DMS 273 (cell line): ENCODE data around the gene PLP1.
"Not testable (repeated sequence)": the region's sequence is repeated elsewhere in the genome, so short reads cannot be mapped to it uniquely, and the experiment has no call there.

Experiments
- DNase-seq: peaks from one replicate; lab custom pipeline; 2025; ENCODE audit not compliant: unreplicated experiment; lab: John Stamatoyannopoulos, UW

PLP1 gene, protein sequence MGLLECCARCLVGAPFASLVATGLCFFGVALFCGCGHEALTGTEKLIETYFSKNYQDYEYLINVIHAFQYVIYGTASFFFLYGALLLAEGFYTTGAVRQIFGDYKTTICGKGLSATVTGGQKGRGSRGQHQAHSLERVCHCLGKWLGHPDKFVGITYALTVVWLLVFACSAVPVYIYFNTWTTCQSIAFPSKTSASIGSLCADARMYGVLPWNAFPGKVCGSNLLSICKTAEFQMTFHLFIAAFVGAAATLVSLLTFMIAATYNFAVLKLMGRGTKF

GRCh38 chrX:103776546-103776945 lies at the start of gene PLP1:
PLP1 (plus strand) TSS chrX:103776840; CDS start chrX:103776996, 156 bp downstream.
- no peak for DNase-seq

DNA sequence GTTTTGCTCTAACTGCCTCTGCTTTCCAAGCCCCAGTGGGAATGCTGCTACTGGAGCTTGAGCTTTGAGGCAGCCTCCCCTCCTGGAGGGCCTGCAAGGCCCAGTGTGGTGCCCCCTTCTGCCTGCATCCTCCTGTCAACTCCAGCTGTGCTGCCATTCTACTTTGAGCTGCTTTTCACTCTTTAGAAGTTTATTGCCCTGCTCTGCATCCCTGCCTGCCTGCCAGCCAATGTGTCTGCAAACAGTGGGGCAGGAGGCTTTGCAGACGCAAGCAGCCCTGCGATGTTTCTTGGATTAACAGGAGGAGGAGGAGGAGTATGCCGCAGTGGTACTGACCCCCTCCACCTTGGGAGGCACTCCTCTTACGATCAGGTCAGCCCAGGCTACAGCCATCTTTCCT lies 49.5 kb upstream of the PLP1 start:
- DNase-seq, result no peak

DNA sequence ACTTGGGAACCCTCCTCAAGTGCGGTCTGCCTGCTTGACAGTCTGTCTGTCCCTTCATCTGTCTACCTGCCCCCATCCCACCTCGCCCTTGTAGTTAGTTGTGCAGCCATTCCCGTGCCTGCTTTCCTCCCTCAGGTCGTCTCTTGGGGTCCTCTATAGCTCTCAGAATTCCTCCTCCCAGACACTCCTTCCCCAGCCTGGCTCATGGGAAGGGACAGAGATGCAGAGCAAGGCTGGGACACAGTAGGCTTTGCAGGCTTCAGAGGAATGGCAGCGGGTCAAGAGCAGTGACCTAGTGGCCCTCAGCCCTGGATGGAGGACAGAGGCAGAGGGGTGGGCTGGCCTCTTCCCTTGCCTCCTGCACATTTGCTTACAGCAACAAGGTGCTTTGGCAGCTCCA lies 47.6 kb upstream of the PLP1 start:
- no peak for DNase-seq

- DNase-seq, result no peak
Observed at GRCh38 chrX:103730147-103730795, 46.4 kb upstream of the PLP1 start.

DNA sequence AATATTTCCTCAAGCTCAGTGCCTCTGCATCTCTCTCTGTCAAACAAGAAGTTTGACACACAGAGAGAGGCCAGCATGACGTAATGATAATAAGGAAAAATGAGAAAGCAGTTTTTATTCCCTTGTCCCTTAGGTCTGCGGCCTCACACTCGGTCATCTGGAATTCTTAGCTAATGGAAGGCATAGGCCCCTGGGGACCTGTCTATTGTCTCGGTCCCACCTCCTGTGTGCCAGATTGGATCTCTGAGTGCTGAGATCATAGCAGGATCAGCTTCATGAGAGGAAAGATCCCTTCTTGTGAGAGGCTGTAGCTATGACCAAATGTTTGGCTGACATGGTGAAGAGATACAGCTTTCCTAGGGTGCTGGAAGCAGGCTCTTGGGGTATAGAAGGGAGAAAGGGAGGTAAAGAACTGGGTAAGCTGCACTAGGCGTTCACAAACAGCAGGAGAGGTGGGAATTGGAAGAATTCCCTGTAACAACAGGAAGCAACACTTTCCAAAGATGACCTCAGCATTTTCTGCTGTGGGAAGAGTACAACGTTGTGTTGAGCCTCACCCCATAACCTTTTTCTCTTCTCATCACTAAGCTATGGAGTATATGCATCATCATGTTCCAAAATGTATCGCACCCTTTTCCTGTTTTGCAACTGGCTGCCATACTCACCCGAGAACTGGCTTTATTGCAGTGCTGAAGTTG lies 45.7 kb upstream of the PLP1 start:
- peak; percentile 13 for DNase-seq

DNA sequence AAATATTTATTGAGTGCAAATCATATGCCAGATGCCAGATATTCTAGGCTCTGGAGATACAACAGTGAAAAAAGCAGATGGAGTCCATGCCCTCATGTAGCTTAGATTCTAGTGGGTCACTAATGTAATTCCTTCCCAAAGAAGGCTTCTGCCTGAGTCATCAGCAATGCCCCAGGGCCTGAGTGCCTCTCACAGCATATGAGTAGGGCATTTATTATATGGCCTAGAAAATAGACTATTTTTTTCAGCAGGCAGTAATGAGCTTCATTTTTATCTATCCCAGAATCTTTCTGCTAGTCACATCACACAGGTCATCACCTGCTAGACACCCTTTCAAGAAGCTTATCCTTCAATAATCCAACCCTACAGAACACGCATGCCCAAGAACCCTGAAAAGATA lies 43.6 kb upstream of the PLP1 start:
- DNase-seq, result no peak

DNA sequence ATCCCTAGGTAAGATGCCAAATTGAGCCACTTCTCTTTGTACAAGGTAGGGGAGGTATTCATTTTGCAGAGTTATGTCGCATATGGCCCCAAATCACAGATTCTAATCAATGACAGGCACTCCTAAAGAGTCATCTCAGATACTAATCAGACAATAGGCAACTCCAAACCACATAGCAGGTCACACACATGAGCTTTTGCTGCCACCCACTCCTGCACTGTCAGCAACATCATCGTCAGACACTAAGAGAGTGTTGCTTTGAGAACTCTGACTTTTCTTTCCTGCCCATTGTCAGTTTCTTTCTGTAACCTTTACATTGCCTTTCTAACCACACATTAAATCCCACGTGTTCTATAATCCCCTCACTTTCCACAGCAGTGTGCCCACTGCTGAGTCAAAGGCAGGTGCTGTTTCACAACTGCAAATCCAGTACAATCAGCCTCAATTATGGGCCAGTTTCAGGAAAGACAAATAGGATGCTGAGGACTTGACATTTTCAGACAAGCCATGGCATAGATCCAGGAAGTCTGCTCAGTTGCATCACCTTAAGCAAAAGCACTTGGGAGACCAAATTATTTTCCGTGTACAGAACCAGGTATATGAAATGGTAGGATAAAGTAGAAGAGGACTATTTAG lies 42.4 kb upstream of the PLP1 start:
- no peak for DNase-seq

DNA sequence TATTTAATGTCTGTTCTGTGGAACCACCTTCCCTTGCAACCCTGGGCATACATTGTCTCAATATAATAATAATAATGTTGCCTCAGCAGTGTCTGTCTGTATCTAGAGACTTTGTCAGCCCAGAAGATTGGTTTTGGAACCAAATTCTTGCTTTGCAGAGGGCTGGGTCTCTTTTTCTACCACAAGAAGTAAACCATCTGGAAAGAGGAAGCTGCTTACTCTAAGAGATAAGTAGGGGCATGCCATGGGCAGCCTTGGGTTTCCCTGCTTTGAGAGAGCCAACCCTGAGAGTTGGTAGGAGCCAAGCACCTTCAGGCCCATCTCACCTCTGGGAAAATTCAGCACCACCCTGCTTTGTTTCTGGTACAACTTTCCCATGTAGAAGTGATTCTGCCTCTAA lies 38.9 kb upstream of the PLP1 start:
- no peak for DNase-seq

GRCh38 chrX:103739421-103739820 lies 37.2 kb upstream of the PLP1 start:
- DNase-seq, result no peak

DNA sequence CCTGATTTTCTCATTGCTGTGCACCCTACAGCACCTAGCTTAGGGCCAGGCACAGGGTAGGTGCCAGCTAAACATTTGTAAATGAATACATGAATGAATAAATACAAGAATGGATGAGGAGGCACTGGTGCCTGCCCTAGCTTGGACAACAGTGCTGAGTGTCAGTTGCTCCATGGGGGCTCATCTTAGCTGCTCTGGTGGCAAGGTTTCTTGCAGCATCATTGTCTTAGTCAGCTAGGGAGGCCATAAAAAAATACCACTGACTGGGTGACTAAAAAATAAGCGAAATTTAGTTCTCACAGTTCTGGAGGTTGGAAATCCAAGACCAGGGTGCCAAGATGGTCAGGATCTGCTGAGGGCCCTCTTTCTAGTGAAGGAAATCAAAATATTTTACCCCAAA lies 34.8 kb upstream of the PLP1 start:
- no peak for DNase-seq

GRCh38 chrX:103742339-103742738 lies 34.3 kb upstream of the PLP1 start:
- DNase-seq, result no peak

DNA sequence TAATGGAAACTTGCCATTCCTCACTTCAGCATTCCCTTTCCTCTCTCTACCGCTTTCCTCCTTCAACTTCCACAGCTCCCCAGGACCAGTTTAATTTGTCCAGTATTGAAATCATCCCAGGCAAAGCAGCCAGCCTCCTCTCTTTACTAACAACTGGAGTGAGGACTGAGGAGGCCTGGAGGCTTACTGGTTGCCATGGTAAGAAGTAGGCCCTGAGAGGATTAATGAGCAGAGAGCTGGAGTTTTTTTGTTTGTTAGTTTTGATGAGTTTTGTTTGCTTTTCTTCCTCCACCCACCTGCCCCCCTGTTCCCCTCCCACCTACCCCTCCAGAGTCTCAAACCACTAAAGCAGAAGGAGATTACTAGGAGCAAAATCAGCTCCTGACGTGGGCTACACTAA lies 29.5 kb upstream of the PLP1 start:
- no peak for DNase-seq

DNA sequence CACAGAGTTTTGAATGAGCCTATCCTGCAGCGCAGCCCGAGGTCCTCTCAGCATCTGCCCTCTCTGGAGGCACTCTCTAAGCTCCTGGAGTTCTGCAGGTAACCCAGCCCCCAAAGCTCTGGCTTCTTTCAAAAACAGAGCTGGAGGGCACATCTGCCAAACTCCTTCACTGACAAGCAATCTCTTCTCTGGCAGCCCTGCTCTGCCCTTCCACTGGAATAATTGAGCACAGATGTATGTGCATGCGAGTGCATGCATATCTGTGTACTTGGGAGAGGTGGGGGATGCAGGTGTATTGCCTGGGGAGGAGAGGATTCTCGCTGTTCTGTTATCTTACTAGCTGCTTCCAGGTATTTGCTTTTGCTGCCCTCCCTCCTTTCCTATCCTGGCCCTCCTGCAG lies 22.2 kb upstream of the PLP1 start:
- no peak for DNase-seq

DNA sequence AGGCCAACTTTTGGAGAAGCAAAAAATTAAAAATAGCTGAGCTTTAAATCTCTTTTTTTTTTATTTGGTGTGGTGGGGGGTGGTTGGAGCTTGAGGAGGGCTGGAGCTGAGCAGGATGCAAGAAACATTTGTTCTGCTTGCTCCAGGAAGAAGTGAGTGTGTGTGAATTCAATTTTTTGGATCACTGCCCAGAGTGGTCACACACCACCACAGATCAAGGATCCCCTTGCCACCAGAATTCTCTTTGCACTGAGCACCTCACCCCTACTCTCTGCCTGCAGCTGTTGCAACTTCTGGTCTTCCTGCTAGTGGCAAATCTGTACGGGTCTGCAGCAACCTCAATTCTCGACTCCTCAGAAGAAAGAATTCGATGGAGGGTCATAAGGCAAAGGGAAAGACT lies 19.9 kb upstream of the PLP1 start:
- no peak for DNase-seq

DNA sequence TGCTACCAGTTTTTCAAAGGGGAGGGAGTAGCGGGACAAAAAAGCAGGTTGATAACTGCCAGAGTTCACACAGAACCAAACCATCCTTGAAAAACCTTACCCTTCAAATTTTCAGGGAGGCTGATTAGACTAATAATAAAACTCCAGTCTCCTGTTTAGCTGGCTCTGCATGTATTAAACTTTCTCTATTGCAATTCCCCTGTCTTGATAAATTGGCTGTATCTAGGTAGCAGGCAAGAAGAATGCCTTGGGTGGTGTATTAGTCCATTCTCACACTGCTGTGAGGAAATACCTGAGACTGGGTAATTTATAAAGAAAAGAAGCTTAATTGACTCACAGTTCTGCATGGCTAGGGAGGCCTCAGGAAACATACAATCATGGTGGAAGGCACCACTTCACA lies 18.1 kb upstream of the PLP1 start:
- no peak for DNase-seq

- not testable (repeated sequence) for DNase-seq
Observed at GRCh38 chrX:103763541-103763940, 13.1 kb upstream of the PLP1 start.

DNA sequence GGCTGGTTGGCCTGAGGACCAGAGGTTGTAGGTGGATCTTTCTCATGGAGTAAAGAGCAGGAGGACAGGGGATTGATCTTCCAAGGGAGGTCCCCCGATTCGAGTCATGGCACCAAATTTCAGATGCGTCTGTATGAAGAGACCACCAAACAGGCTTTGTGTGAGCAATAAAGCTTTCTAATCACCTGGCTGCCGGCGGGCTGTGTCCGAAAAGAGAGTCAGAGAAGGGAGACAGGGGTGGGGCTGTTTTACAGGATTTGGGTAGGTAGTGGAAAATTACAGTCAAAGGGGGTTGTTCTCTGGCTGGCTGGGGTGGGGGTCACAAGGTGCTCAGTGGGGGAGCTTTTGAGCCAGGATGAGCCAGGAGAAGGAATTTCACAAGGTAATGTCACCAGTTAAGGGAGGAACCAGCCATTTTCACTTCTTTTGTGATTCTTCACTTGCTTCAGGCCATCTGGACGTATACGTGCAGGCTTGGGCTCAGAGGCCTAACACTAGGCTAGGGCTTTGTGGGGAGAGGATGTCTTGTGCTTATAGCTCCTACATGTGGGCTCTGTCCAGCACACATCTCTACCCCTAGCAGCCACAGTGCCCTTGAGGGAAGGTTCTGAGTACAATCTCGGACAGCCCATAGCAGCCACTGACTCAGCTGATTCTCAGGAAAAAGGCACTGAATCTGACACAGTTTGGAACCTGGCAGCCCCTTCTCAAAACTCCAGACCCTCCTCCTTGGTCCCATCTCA lies 9.7 kb upstream of the PLP1 start:
- not testable (repeated sequence) for DNase-seq

GRCh38 chrX:103773445-103773844 lies 3.2 kb upstream of the PLP1 start:
- no peak for DNase-seq

GRCh38 chrX:103774070-103774642 lies 2.5 kb upstream of the PLP1 start:
- peak; percentile 70 for DNase-seq

DNA sequence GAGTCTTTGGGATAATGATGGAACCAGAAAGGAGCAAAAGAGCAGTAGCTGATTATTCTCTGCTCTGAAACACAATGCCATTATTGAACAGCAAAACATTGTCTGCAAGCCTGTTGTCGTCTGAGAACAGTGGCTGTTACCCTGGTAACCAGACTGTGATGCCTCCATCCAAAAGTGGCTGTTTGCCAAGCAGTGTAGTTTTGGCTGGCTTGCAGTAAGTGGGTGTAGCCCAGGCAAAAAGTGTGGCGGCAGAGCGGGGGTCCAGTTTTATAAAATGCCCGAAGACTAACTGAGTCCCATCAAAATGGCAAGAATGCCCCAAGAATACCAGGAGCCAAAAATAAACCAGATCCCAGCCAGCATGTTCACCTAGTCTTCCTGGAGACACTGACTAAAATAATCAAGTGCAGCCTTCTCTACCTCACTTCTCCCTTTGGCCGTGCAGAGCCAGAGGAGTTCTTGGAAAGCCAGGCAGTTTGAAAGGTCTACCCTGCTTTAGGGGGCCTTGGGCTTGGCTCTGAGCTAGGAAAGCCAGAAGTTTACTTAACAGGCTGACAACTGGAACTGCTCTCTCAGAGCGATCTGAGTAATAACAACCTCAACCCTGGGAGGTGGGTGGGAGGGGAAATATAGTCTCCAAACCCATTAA lies 2.6 kb downstream of the PLP1 start:
- peak; percentile 45 for DNase-seq
